GM06990 (cell line): ENCODE data around the gene ZC3H18.

Source experiments
- DNase-seq: peaks from one replicate; pipeline ENCODE4 v3.0.0-alpha.2; 2011; ENCODE audit not compliant: insufficient read length; ENCODE audit errors: extremely low read depth
- H3K27me3 ChIP-seq: replicated peaks from 2 replicates; pipeline ENCODE4 v1.6.0; 2011; ENCODE audit warnings: low read length; ENCODE audit not compliant: control insufficient read depth, insufficient read depth
- H3K36me3 ChIP-seq: 2 replicates; pipeline ENCODE4 v1.5.1; 2011; ENCODE audit warnings: low read length; ENCODE audit not compliant: control insufficient read depth, insufficient read depth
- H3K4me3 ChIP-seq: replicated peaks from 2 replicates; pipeline ENCODE4 v1.5.1; 2011; ENCODE audit warnings: low read depth, mild to moderate bottlenecking, control low read depth, low read length
- TF ChIP-seq, protein P1 (sequence below): IDR thresholded peaks from 2 replicates; pipeline ENCODE4 v1.5.1; 2011; ENCODE audit warnings: low read length, control low read depth, mild to moderate bottlenecking, inconsistent platforms; ENCODE audit not compliant: insufficient read depth, poor library complexity, severe bottlenecking

The ZC3H18 gene

GRCh38 chr16:88537859-88538258 is 32.3 kb upstream of the ZC3H18 start:
- DNase-seq: no peak
- Histone ChIP-seq H3K27me3 (no peaks in the 10 kb centered on the region), H3K36me3 (no peaks in the 10 kb centered on the region; the same call in 1 of the 2 replicates), H3K4me3 (no peak overlapping the region)
- TF ChIP-seq, protein P1, sequence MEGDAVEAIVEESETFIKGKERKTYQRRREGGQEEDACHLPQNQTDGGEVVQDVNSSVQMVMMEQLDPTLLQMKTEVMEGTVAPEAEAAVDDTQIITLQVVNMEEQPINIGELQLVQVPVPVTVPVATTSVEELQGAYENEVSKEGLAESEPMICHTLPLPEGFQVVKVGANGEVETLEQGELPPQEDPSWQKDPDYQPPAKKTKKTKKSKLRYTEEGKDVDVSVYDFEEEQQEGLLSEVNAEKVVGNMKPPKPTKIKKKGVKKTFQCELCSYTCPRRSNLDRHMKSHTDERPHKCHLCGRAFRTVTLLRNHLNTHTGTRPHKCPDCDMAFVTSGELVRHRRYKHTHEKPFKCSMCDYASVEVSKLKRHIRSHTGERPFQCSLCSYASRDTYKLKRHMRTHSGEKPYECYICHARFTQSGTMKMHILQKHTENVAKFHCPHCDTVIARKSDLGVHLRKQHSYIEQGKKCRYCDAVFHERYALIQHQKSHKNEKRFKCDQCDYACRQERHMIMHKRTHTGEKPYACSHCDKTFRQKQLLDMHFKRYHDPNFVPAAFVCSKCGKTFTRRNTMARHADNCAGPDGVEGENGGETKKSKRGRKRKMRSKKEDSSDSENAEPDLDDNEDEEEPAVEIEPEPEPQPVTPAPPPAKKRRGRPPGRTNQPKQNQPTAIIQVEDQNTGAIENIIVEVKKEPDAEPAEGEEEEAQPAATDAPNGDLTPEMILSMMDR: no peak

DNA sequence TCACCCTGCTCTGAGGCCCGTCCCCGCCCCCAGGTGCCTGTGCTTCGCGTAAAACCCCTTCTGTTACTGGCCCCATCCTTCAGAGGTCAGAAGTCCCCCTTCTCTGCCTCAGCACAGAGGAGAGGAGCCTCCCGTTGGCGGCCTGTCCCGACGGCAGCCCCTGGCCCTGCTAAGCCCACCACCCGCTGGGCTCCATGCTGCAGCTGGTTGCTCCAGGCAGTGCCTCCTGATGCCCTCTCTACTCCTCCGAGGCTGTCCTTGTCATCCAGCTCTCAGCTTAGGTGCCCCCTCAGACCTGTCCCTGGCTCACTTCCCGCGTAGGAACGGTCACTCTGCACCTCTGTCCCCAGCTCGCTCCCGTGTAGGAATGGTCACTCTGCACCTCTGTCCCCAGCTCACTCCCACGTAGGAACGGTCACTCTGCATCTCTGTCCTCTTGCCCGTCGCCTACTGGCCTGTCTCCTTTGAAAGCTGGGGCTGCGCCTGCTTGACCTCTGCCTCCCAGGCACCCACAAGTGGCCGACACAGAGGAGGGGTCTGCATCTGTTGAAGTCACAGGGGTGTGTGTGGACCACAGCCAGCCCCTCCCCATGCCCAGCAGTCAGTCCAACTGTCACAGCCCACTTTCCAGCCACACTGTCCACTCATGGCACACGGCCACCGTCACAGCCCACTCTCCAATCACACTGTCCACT is 31.7 kb upstream of the ZC3H18 start:
- peak; percentile 3 for DNase-seq
- Histone ChIP-seq H3K27me3 (no peaks in the 10 kb centered on the region), H3K4me3 (no peak overlapping the region), H3K36me3 (no peaks in the 10 kb centered on the region; the same call in 1 of the 2 replicates)
- TF ChIP-seq, protein P1: no peak

- TF ChIP-seq, protein P1: no peak
- Histone ChIP-seq H3K27me3 (no peaks in the 10 kb centered on the region), H3K36me3 (no peaks in the 10 kb centered on the region; the same call in 1 of the 2 replicates), H3K4me3 (no peak overlapping the region)
- DNase-seq: no peak
These were observed 30.9 kb upstream of the ZC3H18 start for GRCh38 chr16:88539261-88539651.

- no peak for DNase-seq
- H3K27me3 ChIP-seq: no peaks in the 10 kb centered on the region
- no peaks in the 10 kb centered on the region; the same call in 1 of the 2 replicates for H3K36me3 ChIP-seq
- TF ChIP-seq, protein P1: no peak
- H3K4me3 ChIP-seq: no peak overlapping the region
These were observed 30.4 kb upstream of the ZC3H18 start for GRCh38 chr16:88539652-88540345.

DNA sequence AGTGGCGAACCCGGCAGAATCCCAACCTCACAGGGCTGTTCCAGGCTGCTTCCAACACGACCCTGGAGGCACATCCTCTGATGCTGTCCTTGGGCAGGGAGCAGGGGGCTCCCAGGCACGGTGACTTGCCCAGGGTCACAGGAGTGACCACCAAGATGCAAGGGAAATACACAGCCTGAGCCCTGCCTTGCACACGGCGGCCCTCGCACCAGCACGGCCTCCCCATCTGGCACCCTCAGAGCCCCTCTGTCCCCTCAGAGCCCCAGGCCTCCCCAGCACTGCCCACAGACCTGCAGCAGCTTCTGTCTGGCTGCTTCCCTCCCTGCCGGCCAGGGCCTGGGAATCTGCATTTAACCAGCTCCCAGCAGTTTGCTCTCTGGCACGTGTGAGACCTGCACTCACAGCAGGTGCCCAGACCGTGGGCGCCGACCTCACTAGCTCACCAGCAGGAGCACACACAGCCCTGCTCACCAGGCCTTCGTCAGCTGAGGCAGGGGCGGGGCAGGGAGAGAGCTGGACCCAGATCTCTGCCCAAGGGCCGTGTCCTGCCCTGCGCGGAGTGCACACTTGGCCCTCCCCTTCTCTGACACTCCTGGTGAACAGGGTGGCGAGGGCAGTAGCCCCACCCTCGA is 29.7 kb upstream of the ZC3H18 start:
- TF ChIP-seq, protein P1: no peak
- H3K36me3 ChIP-seq: no peaks in the 10 kb centered on the region
- H3K27me3 ChIP-seq: no peaks in the 10 kb centered on the region
- H3K4me3 ChIP-seq: no peak overlapping the region
- DNase-seq: no peak
